Forelimb muscle (tissue), 1 donor: ENCODE results near the gene ZNF256. TPM values are rescaled to one million over a fixed set of nuclear protein-coding genes. Genes with fewer than 3 reads are reported as not detected.

Experiments used
- polyA plus RNA-seq: library from polyadenylated mRNA; unstranded; fragments of 120-200 nt; gene quantifications from one replicate; pipeline ENCODE4 v1.2.1, GENCODE V29; 2013; ENCODE audit not compliant: insufficient read length

Gene ZNF256
- polyA plus RNA-seq, 1 donor, result 6.0 TPM

Other genes starting within 250 kb of the ZNF256 start
- gene ZNF154, start 238.5 kb downstream of the ZNF256 start, polyA plus RNA-seq, result 13.1 TPM
- 8.2 TPM for gene ZNF671, start 220.1 kb downstream of the ZNF256 start, polyA plus RNA-seq
- gene ZNF776, start 200.9 kb downstream of the ZNF256 start, polyA plus RNA-seq, result 15.4 TPM
- gene ZNF586, start 178.0 kb downstream of the ZNF256 start, polyA plus RNA-seq, result 13.6 TPM
- gene ZNF552, start 132.8 kb downstream of the ZNF256 start, polyA plus RNA-seq, result 5.4 TPM
- gene ZNF587B, start 117.4 kb downstream of the ZNF256 start, polyA plus RNA-seq, result 5.1 TPM
- gene ZNF587, start 97.8 kb downstream of the ZNF256 start, polyA plus RNA-seq, result 16.9 TPM
- 22.7 TPM for gene ZNF814, start 58.7 kb downstream of the ZNF256 start, polyA plus RNA-seq
- gene ZNF417, start 31.1 kb downstream of the ZNF256 start, polyA plus RNA-seq, result 14.2 TPM
- gene ZNF418, start 12.3 kb downstream of the ZNF256 start, polyA plus RNA-seq, result 10.5 TPM
- gene C19orf18, start 26.8 kb upstream of the ZNF256 start, polyA plus RNA-seq, result 1.5 TPM
- 10.5 TPM for gene ZNF606, start 55.1 kb upstream of the ZNF256 start, polyA plus RNA-seq
- 0.91 TPM for gene ZSCAN1, start 86.3 kb upstream of the ZNF256 start, polyA plus RNA-seq
- 12.5 TPM for gene ZNF135, start 111.6 kb upstream of the ZNF256 start, polyA plus RNA-seq
- gene ZSCAN18, start 150.5 kb upstream of the ZNF256 start, polyA plus RNA-seq, result 51.1 TPM
- gene ZNF329, start 203.1 kb upstream of the ZNF256 start, polyA plus RNA-seq, result 10.6 TPM
- gene ZNF274, start 235.4 kb upstream of the ZNF256 start, polyA plus RNA-seq, result 8.3 TPM